ENCODE results near the gene LST1.

LST1 gene

GRCh38 chr6:31586008-31586407 lies at the start of gene LST1:
TSS of gene LST1 (plus strand) at chr6:31586277. CDS start at chr6:31587300, 1,023 bp downstream.
- in situ Hi-C loops (cut with MboI; ENCODE audit: low pct_unique_long_range_greater_than_20kb, low sequenced_read_pairs, unreplicated experiment): no loop called here
- DNase-seq (ENCODE audit: low spot score): no peak
- no peak for TF ChIP-seq CTCF (IDR thresholded peaks at IDR 0.05; ENCODE audit: extremely low read depth, insufficient read depth, missing control alignments)

GRCh38 chr6:31538805-31539400 lies 47.2 kb upstream of the LST1 start:
- in situ Hi-C loops (cut with MboI; ENCODE audit: low pct_unique_long_range_greater_than_20kb, low sequenced_read_pairs, unreplicated experiment): no loop called here
- no peak for DNase-seq (ENCODE audit: low spot score)
- TF ChIP-seq CTCF (IDR thresholded peaks at IDR 0.05; ENCODE audit: extremely low read depth, insufficient read depth, missing control alignments): no peak

- in situ Hi-C loops (cut with MboI; ENCODE audit: low pct_unique_long_range_greater_than_20kb, low sequenced_read_pairs, unreplicated experiment): no loop called here
- no peak for TF ChIP-seq CTCF (IDR thresholded peaks at IDR 0.05; ENCODE audit: extremely low read depth, insufficient read depth, missing control alignments)
- no peak for DNase-seq (ENCODE audit: low spot score)
These were observed 45.4 kb upstream of the LST1 start for GRCh38 chr6:31540640-31541039.

GRCh38 chr6:31541059-31541657 lies 44.9 kb upstream of the LST1 start:
- no peak for DNase-seq (ENCODE audit: low spot score)
- TF ChIP-seq CTCF (IDR thresholded peaks at IDR 0.05; ENCODE audit: extremely low read depth, insufficient read depth, missing control alignments): no peak
- in situ Hi-C loops (cut with MboI; ENCODE audit: low pct_unique_long_range_greater_than_20kb, low sequenced_read_pairs, unreplicated experiment): no loop called here

- DNase-seq (ENCODE audit: low spot score): peak; percentile 92
- in situ Hi-C loops (cut with MboI; ENCODE audit: low pct_unique_long_range_greater_than_20kb, low sequenced_read_pairs, unreplicated experiment): no loop called here
- TF ChIP-seq CTCF (IDR thresholded peaks at IDR 0.05; ENCODE audit: extremely low read depth, insufficient read depth, missing control alignments): no peak
These were observed 44.2 kb upstream of the LST1 start, which contains the start of gene DDX39B for GRCh38 chr6:31541658-31542521. TSS of gene DDX39B (minus strand) at chr6:31542003. CDS start at chr6:31540532, 1,471 bp downstream.

- TF ChIP-seq CTCF (IDR thresholded peaks at IDR 0.05; ENCODE audit: extremely low read depth, insufficient read depth, missing control alignments): no peak
- in situ Hi-C loops (cut with MboI; ENCODE audit: low pct_unique_long_range_greater_than_20kb, low sequenced_read_pairs, unreplicated experiment): no loop called here
These were observed 42.4 kb upstream of the LST1 start for GRCh38 chr6:31543639-31544038.

More at GRCh38 chr6:31543639-31544038, 42.4 kb upstream of the LST1 start:
- no peak for DNase-seq (ENCODE audit: low spot score)

Data from GM13977 (cell line).